CD4-positive, alpha-beta T cell treated with Interleukin-1 beta for 1 hour (primary cell): ENCODE measurements around the gene CREBRF.

Source experiments
- DNase-seq, 2 donors: peaks; one replicate each; pipeline ENCODE4 v3.0.0-alpha.2; 2020 to 2022

CREBRF gene

DNA sequence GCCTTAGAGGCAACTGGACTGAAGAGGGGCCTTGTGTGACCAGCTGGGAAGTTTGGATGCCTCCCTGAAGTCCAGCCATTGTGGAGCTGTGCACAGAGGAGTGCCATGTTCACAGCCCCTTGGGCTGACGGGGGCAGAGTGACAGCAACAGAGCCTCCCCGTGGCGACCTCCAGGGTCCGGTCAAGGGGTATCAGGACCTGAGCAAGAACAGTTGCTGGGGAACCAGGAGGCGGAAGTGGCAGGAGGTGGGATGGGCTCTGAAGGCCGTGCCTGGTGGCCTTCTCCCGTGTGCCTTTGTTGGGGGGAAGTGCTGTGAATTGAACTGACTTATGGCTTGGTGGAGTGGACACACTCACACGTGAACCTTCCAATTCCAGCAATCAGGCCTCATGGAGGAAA is 102.2 kb downstream of the CREBRF start:
- no peak for DNase-seq

DNA sequence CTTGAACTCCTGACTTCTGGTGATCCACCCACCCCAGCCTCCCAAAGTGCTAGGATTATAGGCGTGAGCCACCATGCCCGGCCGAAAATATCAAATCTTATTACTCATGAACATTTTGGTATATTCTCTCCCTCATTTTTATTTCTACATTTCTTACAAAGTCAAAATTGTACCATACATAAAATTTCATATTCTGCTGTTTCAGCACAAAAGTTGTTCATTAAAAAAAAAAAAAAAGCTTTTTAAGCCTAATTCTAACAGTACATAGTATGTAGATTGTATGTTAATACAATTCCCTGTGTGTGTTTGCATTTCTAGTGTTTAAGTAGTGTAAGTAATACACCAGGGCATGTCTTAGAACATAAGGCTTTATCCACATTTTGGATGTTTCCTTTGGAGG is 103.1 kb downstream of the CREBRF start:
- DNase-seq, result no peak

DNA sequence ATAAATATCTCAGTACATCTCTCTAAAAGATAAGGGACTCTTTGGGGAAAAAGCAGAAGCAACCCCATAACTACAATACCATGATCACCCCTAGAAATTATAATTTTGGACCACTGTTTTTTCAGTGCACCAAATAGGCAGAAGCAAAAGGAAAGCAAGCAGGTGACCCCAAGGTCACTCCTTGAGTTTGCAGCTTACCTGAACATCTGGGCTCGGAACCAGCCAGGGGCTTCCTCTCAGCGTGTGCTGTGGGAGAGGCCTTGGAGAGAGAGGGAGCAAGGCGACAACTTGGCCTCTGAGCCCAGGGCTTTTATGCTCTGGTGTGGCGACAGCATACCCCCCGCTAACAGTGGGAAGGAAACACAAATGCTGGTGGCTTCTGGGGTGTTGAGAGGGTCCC is 105.0 kb downstream of the CREBRF start:
- no peak for DNase-seq

DNA sequence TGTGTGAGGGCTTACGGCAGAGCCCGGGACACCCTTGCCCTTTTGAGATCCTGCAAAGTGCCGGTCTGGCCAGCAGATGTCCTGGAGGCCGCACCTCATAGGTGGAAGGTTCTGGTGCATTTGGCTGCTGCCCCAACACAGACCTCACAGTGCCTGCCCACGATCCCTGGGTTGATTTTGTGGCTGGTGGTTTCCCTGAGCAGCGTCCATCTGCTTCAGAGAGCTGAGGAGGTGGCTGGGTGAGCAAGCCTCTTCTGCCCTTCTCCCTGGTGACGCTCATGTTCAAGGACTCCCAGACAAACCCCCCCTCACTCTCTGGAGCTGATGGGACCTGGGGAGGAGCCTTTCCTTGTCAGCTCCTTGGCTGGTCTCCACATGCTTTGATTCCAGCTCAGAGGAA is 107.1 kb downstream of the CREBRF start:
- no peak for DNase-seq

DNA sequence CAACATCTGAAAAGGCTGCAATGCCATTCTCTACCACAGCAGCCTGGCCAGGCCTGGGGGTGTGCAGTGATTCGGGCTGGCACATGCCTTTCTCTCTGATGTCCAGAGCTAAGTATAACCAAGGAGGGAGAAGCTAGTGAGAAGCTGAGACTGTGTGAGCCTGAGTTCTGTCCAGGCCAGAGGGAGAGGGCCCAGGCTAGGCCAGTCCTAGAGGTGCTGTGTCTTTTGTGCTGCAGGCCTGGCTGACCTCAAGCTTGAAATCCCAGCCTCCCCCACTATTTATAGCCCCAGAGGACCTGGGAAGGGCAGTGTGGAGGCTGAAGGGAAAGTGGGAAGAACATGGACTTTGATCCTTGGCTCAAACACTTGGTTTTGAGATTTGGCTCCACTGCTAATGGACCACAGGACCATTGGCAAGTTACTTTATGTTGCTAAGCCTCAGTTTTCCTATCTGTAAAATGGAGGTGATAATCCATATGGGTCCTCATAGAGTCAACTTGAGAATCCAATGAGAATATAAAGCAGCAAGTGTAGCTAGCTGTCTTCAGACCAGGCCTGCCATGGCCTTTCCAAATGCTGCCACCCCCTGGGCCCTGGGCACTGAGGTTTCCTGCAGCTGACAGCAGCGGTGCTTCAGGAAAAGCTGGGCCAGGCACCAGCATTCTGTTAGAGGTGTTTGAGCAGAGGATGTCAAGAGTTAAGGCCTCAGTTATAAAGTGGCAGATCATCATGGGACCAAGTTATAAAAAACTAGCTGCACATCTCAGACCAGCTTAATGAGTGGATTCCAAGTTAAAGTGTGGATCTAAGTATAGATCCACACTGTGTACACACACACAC is 109.2 kb downstream of the CREBRF start:
- no peak for DNase-seq

GRCh38 chr5:173172166-173172565 is 116.0 kb downstream of the CREBRF start:
- no peak for DNase-seq

- DNase-seq, result no peak
These were observed 119.4 kb downstream of the CREBRF start for GRCh38 chr5:173175523-173175922.

DNA sequence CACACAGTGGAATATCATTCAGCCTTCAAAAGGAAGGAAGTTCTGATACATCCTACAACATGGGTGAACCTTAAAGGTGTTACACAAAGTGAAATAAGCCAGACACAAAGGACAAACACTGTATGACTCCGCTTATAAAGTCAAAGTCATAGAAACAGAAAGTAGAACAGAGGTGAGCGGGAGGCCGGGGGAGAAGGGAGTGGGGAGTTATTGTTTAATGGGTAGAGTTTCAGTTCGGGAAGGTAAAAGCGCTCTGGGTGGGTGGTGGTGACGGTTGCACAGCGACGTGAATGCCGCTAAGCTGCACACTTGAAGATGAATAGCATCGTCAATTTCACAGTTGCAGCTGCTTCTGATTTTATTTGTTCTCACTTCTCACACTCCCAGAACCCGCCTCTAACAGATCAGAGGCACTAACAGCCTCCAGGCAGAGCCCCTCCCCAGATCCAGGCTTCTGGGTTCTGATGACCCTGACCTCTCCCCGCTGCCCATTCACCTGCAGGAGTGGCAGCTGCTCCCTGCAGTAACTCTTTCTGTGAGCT is 122.3 kb downstream of the CREBRF start:
- DNase-seq, result no peak

DNA sequence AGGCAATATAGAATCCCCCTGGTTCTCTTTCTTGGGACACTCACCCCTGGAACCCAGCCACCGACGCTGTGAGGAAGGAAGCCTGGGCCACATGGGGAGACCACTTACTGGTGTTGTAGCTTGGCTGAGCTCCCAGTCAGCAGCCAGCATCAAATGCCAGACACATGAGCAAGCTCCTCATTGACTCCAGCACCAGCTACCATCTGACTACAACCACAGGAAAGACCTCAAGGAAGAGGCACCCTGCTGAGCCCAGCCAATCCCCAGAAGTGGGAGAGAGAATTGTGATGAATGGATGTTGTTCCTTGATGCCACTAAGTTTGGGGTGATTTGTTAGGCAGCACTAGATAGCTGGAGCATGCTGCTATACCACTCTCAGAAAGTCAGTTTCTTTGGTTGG is 124.2 kb downstream of the CREBRF start:
- DNase-seq, result no peak

GRCh38 chr5:173187054-173187743 is 131.0 kb downstream of the CREBRF start:
- no peak for DNase-seq

DNA sequence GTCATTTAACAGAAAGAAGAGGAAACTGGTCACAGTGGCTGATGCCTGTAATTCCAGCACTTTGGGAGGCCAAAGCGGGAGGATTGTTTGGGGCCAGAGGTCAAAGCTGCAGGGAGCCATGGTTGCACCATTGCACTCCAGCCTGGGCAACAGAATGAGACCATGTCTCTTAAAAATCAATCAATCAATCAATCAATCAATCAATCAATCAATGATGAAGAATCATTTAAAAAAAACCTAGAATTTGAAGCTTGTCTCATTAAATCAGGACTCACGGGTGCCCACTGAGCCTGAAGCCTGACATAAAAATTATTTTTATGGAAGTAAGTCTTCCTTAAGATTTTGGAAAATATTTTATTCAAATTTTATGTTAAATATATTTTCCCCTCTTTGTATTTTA is 132.1 kb downstream of the CREBRF start:
- no peak for DNase-seq
